Astrocyte of the cerebellum (primary cell): ENCODE results near the gene MUC20.
"Not testable (repeated sequence)": the region's sequence is repeated elsewhere in the genome, so short reads cannot be mapped to it uniquely, and the experiment has no call there.

Experiments
- DNase-seq: peaks from one replicate; pipeline ENCODE4 v3.0.0-alpha.2; 2011; ENCODE audit warnings: low read depth
- H3K4me3 ChIP-seq: 2 replicates; pipeline ENCODE4 v1.5.1; 2011; ENCODE audit warnings: mild to moderate bottlenecking, low read depth, low read length, moderate library complexity
- CTCF ChIP-seq: IDR thresholded peaks from 2 replicates; pipeline ENCODE4 v1.5.1; 2012; ENCODE audit warnings: low read length, low read depth, moderate library complexity, mild to moderate bottlenecking; ENCODE audit errors: missing control alignments
- in situ Hi-C: cut with HindIII; loops from 2 replicates; pipeline ENCODE4 v1.10.0; 2017; ENCODE audit warnings: low sequenced_read_pairs

The MUC20 gene

GRCh38 chr3:195715583-195716266 lies 5.1 kb upstream of the MUC20 start:
- DNase-seq: no peak
- TF ChIP-seq CTCF: no peak

GRCh38 chr3:195717416-195717815 lies 3.4 kb upstream of the MUC20 start:
- H3K4me3 ChIP-seq: no peak overlapping the region
- in situ Hi-C loops: no loop called here
- no peak for TF ChIP-seq CTCF
- no peak for DNase-seq

More at GRCh38 chr3:195715583-195716266, 5.1 kb upstream of the MUC20 start:
- no peak overlapping the region for H3K4me3 ChIP-seq
- in situ Hi-C loops: no loop called here

GRCh38 chr3:195717852-195718476 lies 2.8 kb upstream of the MUC20 start:
- DNase-seq: no peak
- no peak for TF ChIP-seq CTCF
- in situ Hi-C loops: no loop called here
- no peak overlapping the region for H3K4me3 ChIP-seq

- TF ChIP-seq CTCF: no peak
- no peak overlapping the region for H3K4me3 ChIP-seq
- no peak for DNase-seq
- in situ Hi-C loops: no loop called here
Measured at GRCh38 chr3:195718477-195718984, 2.2 kb upstream of the MUC20 start.

- DNase-seq, in situ Hi-C loops, H3K4me3 ChIP-seq: not testable (repeated sequence)
Measured at GRCh38 chr3:195719514-195720254, 1.1 kb upstream of the MUC20 start.

GRCh38 chr3:195722139-195722995 lies 1.6 kb downstream of the MUC20 start:
- DNase-seq, H3K4me3 ChIP-seq, in situ Hi-C loops: not testable (repeated sequence)

GRCh38 chr3:195722996-195723345 lies 2.2 kb downstream of the MUC20 start:
- H3K4me3 ChIP-seq, DNase-seq, in situ Hi-C loops: not testable (repeated sequence)

GRCh38 chr3:195724363-195724762 lies 3.6 kb downstream of the MUC20 start:
- DNase-seq, H3K4me3 ChIP-seq, in situ Hi-C loops: not testable (repeated sequence)

GRCh38 chr3:195725916-195726740 lies 5.3 kb downstream of the MUC20 start:
- DNase-seq, H3K4me3 ChIP-seq: not testable (repeated sequence)

More at GRCh38 chr3:195725916-195726740, 5.3 kb downstream of the MUC20 start:
- in situ Hi-C loops: not testable (repeated sequence)
